ENCODE results near the gene ELOB. TPM values are rescaled to one million over a fixed set of nuclear protein-coding genes. Genes with fewer than 3 reads are reported as not detected.

ELOB gene
- total RNA-seq, 1 donor from 2014 or later = 239 TPM

Other genes starting within 250 kb of the ELOB start
- not detected in 2 replicates for gene CEMP1, start 245.9 kb downstream of the ELOB start, total RNA-seq
- gene PDPK1, start 239.3 kb downstream of the ELOB start, total RNA-seq = 16.0 and 32.9 TPM in 2 replicates
- 26.0 and 41.3 TPM in 2 replicates for gene KCTD5, start 94.8 kb downstream of the ELOB start, total RNA-seq
- gene PRSS27, start 57.1 kb downstream of the ELOB start, total RNA-seq = 0.85 and 1.7 TPM in 2 replicates
- gene SRRM2, start 24.6 kb downstream of the ELOB start, total RNA-seq = 19.8 and 114 TPM in 2 replicates
- gene PRSS33, start 10.3 kb upstream of the ELOB start, total RNA-seq = not detected in 2 replicates
- not detected in 2 replicates for gene PRSS41, start 21.2 kb upstream of the ELOB start, total RNA-seq
- 1.2 and 3.1 TPM in 2 replicates for gene PRSS21, start 40.0 kb upstream of the ELOB start, total RNA-seq
- 0.25 and 1.2 TPM in 2 replicates for gene ZG16B, start 53.0 kb upstream of the ELOB start, total RNA-seq
- gene PRSS22, start 80.9 kb upstream of the ELOB start, total RNA-seq = 1.8 and 5.4 TPM in 2 replicates
- 39.4 and 39.9 TPM in 2 replicates for gene FLYWCH2, start 105.9 kb upstream of the ELOB start, total RNA-seq
- gene FLYWCH1, start 134.7 kb upstream of the ELOB start, total RNA-seq = 35.3 and 42.9 TPM in 2 replicates
- 0.50 and 1.9 TPM in 2 replicates for gene KREMEN2, start 187.0 kb upstream of the ELOB start, total RNA-seq
- 2.3 and 17.5 TPM in 2 replicates for gene PAQR4, start 192.1 kb upstream of the ELOB start, total RNA-seq
- 0.55 and 4.5 TPM in 2 replicates for gene PKMYT1, start 203.2 kb upstream of the ELOB start, total RNA-seq
- gene CLDN9, start 235.6 kb upstream of the ELOB start, total RNA-seq = 0.20 and 0.35 TPM in 2 replicates
- 0.70 and 26.6 TPM in 2 replicates for gene CLDN6, start 240.9 kb upstream of the ELOB start, total RNA-seq
- gene TNFRSF12A, start 243.1 kb upstream of the ELOB start, total RNA-seq = 196 and 480 TPM in 2 replicates
- 8.5 and 13.0 TPM in 2 replicates for gene HCFC1R1, start 246.7 kb upstream of the ELOB start, total RNA-seq
- 13.5 and 13.7 TPM in 2 replicates for gene THOC6, start 246.8 kb upstream of the ELOB start, total RNA-seq

Measured in renal cortical epithelial cell (primary cell).